K562 (cell line): ENCODE results near the gene GADD45G. TPM values are rescaled to one million over a fixed set of nuclear protein-coding genes. Genes with fewer than 3 reads are reported as not detected.

Source experiments
- ATAC-seq: fragments of 200-7000 bp; cut with Tn5 transposase; 3 replicates; pipeline ENCODE4 v1.9.1; 2020; ENCODE audit warnings: moderate library complexity
- BruUV-seq: library from RNA; stranded (reverse); fragments of 400-500 nt; replicated peaks from 2 replicates; lab custom pipeline; 2021; lab: Mats Ljungman, UMichigan
- CTCF ChIA-PET: fragments of 300-600 bp; formaldehyde crosslinking; extraction: SDS; loops from one replicate; lab custom pipeline; 2021; ENCODE audit warnings: low intra/inter-chr PET ratio; lab: Yijun Ruan, JAX
- POLR2A ChIA-PET: fragments of 300-600, 350-650 bp; sonication (Branson Sonifier 250); formaldehyde crosslinking; extraction: SDS; loops from one replicate; lab custom pipeline; 2021; ENCODE audit warnings: antibody characterized with exemption, inconsistent platforms; lab: Yijun Ruan, JAX
- DNase-seq, 4 experiments: peaks; one replicate each; pipeline versions ENCODE4 v3.0.0 to v3.0.0-alpha.2; 2011 to 2018; ENCODE audit warnings: low spot score in 3 of 4, mixed read lengths in 3 of 4; ENCODE audit errors: extremely low read depth in 1 of 4
- FAIRE-seq: peaks from 2 replicates; lab custom pipeline; 2011; peaks lifted over from hg19 to GRCh38; lab: Jason Lieb, UNC
- H2AFZ ChIP-seq: 2 replicates; pipeline ENCODE4 v1.6.0; 2011; ENCODE audit warnings: low read depth, low read length, control low read depth, inconsistent platforms
- H3K27ac ChIP-seq: fragments of 200-600 bp; 3 replicates; pipeline ENCODE4 v1.8.0; 2011; ENCODE audit warnings: low read depth, mild to moderate bottlenecking, control low read depth, inconsistent platforms, low read length, moderate library complexity, mixed read lengths; ENCODE audit errors: extremely low read depth
- H3K27me3 ChIP-seq, 2 experiments: fragments of 300-600 bp in 1 of 2; 2 replicates in 1 of 2; 3 replicates in 1 of 2; pipeline versions ENCODE4 v1.6.0 to v1.8.0; 2011; ENCODE audit warnings: inconsistent platforms in 2 of 2, low read length in 2 of 2, mild to moderate bottlenecking in 1 of 2, mixed read lengths in 1 of 2, moderate library complexity in 1 of 2; ENCODE audit not compliant: control insufficient read depth in 2 of 2, insufficient read depth in 2 of 2
- H3K36me3 ChIP-seq: fragments of 300-600 bp; 3 replicates; pipeline ENCODE4 v1.8.0; 2011; ENCODE audit warnings: mild to moderate bottlenecking, low read length, inconsistent platforms; ENCODE audit not compliant: control insufficient read depth, insufficient read depth
- H3K4me1 ChIP-seq, 2 experiments: fragments of 200-600 bp in 1 of 2; replicated peaks in 1 of 2; 2 replicates in 1 of 2; 3 replicates in 1 of 2; pipeline versions ENCODE4 v1.5.1 to v1.8.0; 2011; ENCODE audit warnings: inconsistent platforms in 2 of 2, low read length in 2 of 2, mild to moderate bottlenecking in 1 of 2, mixed read lengths in 1 of 2, moderate library complexity in 1 of 2; ENCODE audit not compliant: control insufficient read depth in 2 of 2, insufficient read depth in 2 of 2
- H3K4me2 ChIP-seq: 2 replicates; pipeline ENCODE4 v1.6.1; 2011; ENCODE audit warnings: low read length, control low read depth, inconsistent platforms, mixed read lengths; ENCODE audit not compliant: insufficient read depth
- H3K4me3 ChIP-seq: fragments of 200-600 bp; sonication (generic), shearing (Covaris generic); 2 replicates; pipeline ENCODE4 v1.5.1; 2016; ENCODE audit warnings: control low read depth, inconsistent platforms
- H3K79me2 ChIP-seq: fragments of 200-600 bp; 3 replicates; pipeline ENCODE4 v1.8.0; 2011; ENCODE audit warnings: low read length, inconsistent platforms; ENCODE audit not compliant: control insufficient read depth, insufficient read depth
- H3K9ac ChIP-seq, 2 experiments: 2 replicates each; pipeline versions ENCODE4 v1.6.0 to v1.6.1; 2011; ENCODE audit warnings: low read depth in 2 of 2, low read length in 2 of 2, control low read depth in 1 of 2, inconsistent platforms in 1 of 2, mild to moderate bottlenecking in 1 of 2, mixed read lengths in 1 of 2; ENCODE audit not compliant: insufficient read depth in 1 of 2
- H3K9me1 ChIP-seq: one replicate; pipeline ENCODE4 v1.6.0; 2011; ENCODE audit warnings: inconsistent platforms, mild to moderate bottlenecking, low read length, moderate library complexity; ENCODE audit not compliant: control insufficient read depth, insufficient read depth
- H3K9me3 ChIP-seq: replicated peaks from 2 replicates; pipeline ENCODE4 v1.5.1; 2011; ENCODE audit warnings: low read depth, low read length, inconsistent platforms; ENCODE audit not compliant: control insufficient read depth, insufficient read depth
- H4K20me1 ChIP-seq: replicated peaks from 2 replicates; pipeline ENCODE4 v1.6.1; 2011; ENCODE audit warnings: low read length, inconsistent platforms, mixed read lengths; ENCODE audit not compliant: control insufficient read depth, insufficient read depth
- ARNT ChIP-seq, 2 experiments: fragments of 450-650 bp; IDR thresholded peaks; 2 replicates each; pipeline ENCODE4 v1.6.1; 2016; ENCODE audit warnings: mild to moderate bottlenecking in 1 of 2
- CBX2 ChIP-seq: fragments of 200-600 bp; sonication (generic); IDR thresholded peaks from one replicate; pipeline ENCODE4 v1.6.1; 2012; ENCODE audit warnings: mild to moderate bottlenecking, low read length, inconsistent platforms; ENCODE audit not compliant: insufficient read depth, poor library complexity, severe bottlenecking
- CLOCK ChIP-seq: fragments of 250-450 bp; sonication (Bioruptor Pico); IDR thresholded peaks from 2 replicates; pipeline ENCODE4 v1.4.0; 2020; ENCODE audit warnings: mild to moderate bottlenecking, moderate library complexity, borderline replicate concordance
- E4F1 ChIP-seq: fragments of 250-450 bp; sonication (Bioruptor Pico); IDR thresholded peaks from 2 replicates; pipeline ENCODE4 v1.5.0; 2021; ENCODE audit warnings: mild to moderate bottlenecking, borderline replicate concordance
- ERF ChIP-seq: fragments of 450-650 bp; formaldehyde crosslinking; IDR thresholded peaks from 2 replicates; pipeline ENCODE4 v1.4.0; 2020; ENCODE audit warnings: mild to moderate bottlenecking, mixed read lengths
- NFYB ChIP-seq: IDR thresholded peaks from 2 replicates; pipeline ENCODE4 v1.6.1; 2011; ENCODE audit warnings: mild to moderate bottlenecking, moderate library complexity; ENCODE audit not compliant: insufficient read length; ENCODE audit errors: extremely low read depth
- RNF219 ChIP-seq: fragments of 250-450 bp; sonication (Bioruptor Pico); IDR thresholded peaks from 2 replicates; pipeline ENCODE4 v1.5.0; 2022; ENCODE audit warnings: mild to moderate bottlenecking
- ZNF398 ChIP-seq: fragments of 250-450 bp; sonication (Bioruptor Pico); IDR thresholded peaks from 2 replicates; pipeline ENCODE4 v1.8.0; 2021; ENCODE audit warnings: moderate library complexity, mild to moderate bottlenecking, inconsistent platforms
- ZNF445 ChIP-seq: fragments of 250-450 bp; sonication (Bioruptor Pico); IDR thresholded peaks from 2 replicates; pipeline ENCODE4 v1.4.0; 2020; ENCODE audit warnings: low read depth, mild to moderate bottlenecking, moderate library complexity
- ZNF77 ChIP-seq: fragments of 250-450 bp; sonication (Bioruptor Pico); IDR thresholded peaks from 2 replicates; pipeline ENCODE4 v1.5.0; 2020
- WGBS: fragments of 100-300 bp; shearing (Covaris generic); methylation state at CpG from one replicate; pipeline ENCODE4 v1.1.6; 2016; ENCODE audit warnings: low coverage, mixed read lengths; ENCODE audit not compliant: insufficient coverage; ENCODE audit errors: missing lambda C conversion rate; 5-methylcytosine and 5-hydroxymethylcytosine counted together
- in situ Hi-C: fragments of 300-500 bp; cut with MboI; formaldehyde crosslinking; loops from 4 replicates; pipeline ENCODE4 v1.15.0; 2018; ENCODE audit warnings: inconsistent platforms, mixed read lengths
- intact Hi-C: fragments of 100-400 bp; cut with micrococcal nuclease; formaldehyde crosslinking; loops from 2 replicates; pipeline ENCODE4 v1.14.2; 2022
- polyA plus RNA-seq, 8 experiments: library from polyadenylated mRNA; depleted of rRNA in 4 of 8; stranded (reverse) in 5 of 8; unstranded in 3 of 8; fragments of >200 nt; fragmentation: Nextera tagmentation in 2 of 8; fragmentation: Illumina TruSeq in 1 of 8; extraction: Ambion mirVana in 2 of 8; extraction: Trizol in 1 of 8; gene quantifications; 2 replicates each; pipeline versions ENCODE4 v1.2.1 to v1.2.3, GENCODE V29; 2011 to 2014; ENCODE audit warnings: inconsistent platforms in 1 of 8, missing spikeins in 1 of 8
- total RNA-seq, 7 experiments: library from RNA; depleted of rRNA in 6 of 7; stranded (reverse); fragments of >200 nt in 6 of 7; fragmentation: Illumina TruSeq in 2 of 7; extraction: Trizol in 2 of 7; gene quantifications; 2 replicates each; pipeline versions ENCODE4 v1.2.1 to v1.2.3, GENCODE V29; 2011 to 2021; ENCODE audit warnings: low replicate concordance in 1 of 7
- TF ChIP-seq, protein P1 (sequence below): fragments of 250-450 bp; sonication (Bioruptor Pico); IDR thresholded peaks from 2 replicates; pipeline ENCODE4 v1.4.0; 2020; ENCODE audit warnings: borderline replicate concordance

Gene GADD45G
- total and polyA plus RNA-seq, 9 of the 15 experiments (the other 6 are each of a cell fraction or from before 2014, with no cell fraction given): 0.20 to 0.34 TPM; not detected in 7

DNA sequence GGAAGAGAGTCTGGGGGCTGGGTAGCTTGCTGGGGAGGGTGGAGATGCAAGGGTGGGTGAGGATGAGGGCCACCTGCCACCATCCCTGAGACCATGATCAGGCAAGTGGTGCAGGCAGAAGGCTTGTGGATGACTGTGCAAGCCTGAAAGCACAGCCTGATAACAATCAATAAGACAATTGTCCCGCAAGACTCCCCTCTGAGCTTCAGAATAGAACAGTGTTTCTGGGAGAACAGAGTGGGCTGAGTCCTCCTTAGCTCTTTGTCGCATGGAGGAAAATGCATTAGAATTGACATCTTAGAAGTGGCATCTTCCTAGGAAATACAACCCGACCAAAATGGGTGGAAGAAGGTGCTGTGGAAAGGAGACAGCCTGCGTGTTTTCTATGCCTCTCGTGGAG lies 6.6 kb downstream of the GADD45G start:
- Histone ChIP-seq H2AFZ (no peak overlapping the region), H3K4me3 (no peak overlapping the region), H3K27me3 (peaks cover 0 to 9% of the 10 kb centered on the region in 2 experiments; a peak in 1 of 5 replicates), H4K20me1 (0 out of 2 replicates have a peak, but pooled peaks cover 3% of the 10 kb centered on the region), H3K4me2 (no peak overlapping the region), H3K79me2 (no peaks in the 10 kb centered on the region), H3K4me1 (peaks cover under 1 to 9% of the 10 kb centered on the region in 2 experiments; a peak in 3 of 5 replicates), H3K9me3 (no peaks in the 10 kb centered on the region), H3K27ac (no peak overlapping the region), H3K9me1 (no peaks in the 10 kb centered on the region), H3K9ac (no peak overlapping the region), H3K36me3 (no peaks in the 10 kb centered on the region)
- no peak for ATAC-seq
- intact Hi-C loops: no loop called here
- in situ Hi-C loops: no loop called here
- no peak for FAIRE-seq
- DNase-seq: no peak
- no TSS peak for BruUV-seq
- ChIA-PET POLR2A (interaction anchor here (0.6 kb wide), 1 partner anchor 326 kb away, joined by 3 read pairs; no protein-coding TSS in a partner anchor), CTCF (no interaction called here)
- 3% methylated on average over 5 of the region's 5 CpGs for WGBS
- no peak for TF ChIP-seq CLOCK (CRISPR knock-in tag)
- TF ChIP-seq ZNF398 (CRISPR knock-in tag): no peak
- no peak for TF ChIP-seq E4F1 (CRISPR knock-in tag)
- no peak for TF ChIP-seq ARNT (IDR thresholded peaks at IDR 0.05)
- TF ChIP-seq CBX2: no peak
- TF ChIP-seq RNF219 (CRISPR knock-in tag): no peak
- TF ChIP-seq, protein P1, sequence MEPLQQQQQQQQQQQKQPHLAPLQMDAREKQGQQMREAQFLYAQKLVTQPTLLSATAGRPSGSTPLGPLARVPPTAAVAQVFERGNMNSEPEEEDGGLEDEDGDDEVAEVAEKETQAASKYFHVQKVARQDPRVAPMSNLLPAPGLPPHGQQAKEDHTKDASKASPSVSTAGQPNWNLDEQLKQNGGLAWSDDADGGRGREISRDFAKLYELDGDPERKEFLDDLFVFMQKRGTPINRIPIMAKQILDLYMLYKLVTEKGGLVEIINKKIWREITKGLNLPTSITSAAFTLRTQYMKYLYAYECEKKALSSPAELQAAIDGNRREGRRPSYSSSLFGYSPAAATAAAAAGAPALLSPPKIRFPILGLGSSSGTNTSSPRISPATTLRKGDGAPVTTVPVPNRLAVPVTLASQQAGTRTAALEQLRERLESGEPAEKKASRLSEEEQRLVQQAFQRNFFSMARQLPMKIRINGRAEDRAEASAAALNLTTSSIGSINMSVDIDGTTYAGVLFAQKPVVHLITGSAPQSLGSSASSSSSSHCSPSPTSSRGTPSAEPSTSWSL (CRISPR knock-in tag): no peak
- no peak for TF ChIP-seq ERF (CRISPR knock-in tag)
- no peak for TF ChIP-seq ZNF445
- TF ChIP-seq ZNF77 (CRISPR knock-in tag): no peak
- no peak for TF ChIP-seq NFYB
